Fibroblast of peridontal ligament (primary cell): ENCODE results near the gene SARS1.
A peak's percentile ranks its signal among the peaks of the same experiment; 100 is the strongest.

Experiments used
- DNase-seq: peaks from one replicate; pipeline ENCODE4 v3.0.0-alpha.2; 2010; ENCODE audit errors: extremely low read depth

SARS1 gene

GRCh38 chr1:109261578-109261977, 47.9 kb downstream of the SARS1 start:
- no peak for DNase-seq

- DNase-seq: no peak
Measured at GRCh38 chr1:109262231-109263055, 48.7 kb downstream of the SARS1 start.

- no peak for DNase-seq
Measured at GRCh38 chr1:109263234-109263596, 49.5 kb downstream of the SARS1 start.

GRCh38 chr1:109263597-109264378, 50.1 kb downstream of the SARS1 start:
- peak; percentile 57 for DNase-seq

- no peak for DNase-seq
Measured at GRCh38 chr1:109264379-109264755, 50.6 kb downstream of the SARS1 start.

GRCh38 chr1:109265016-109265415, 51.3 kb downstream of the SARS1 start:
- DNase-seq: no peak

GRCh38 chr1:109265741-109266330, 52.1 kb downstream of the SARS1 start:
- no peak for DNase-seq

GRCh38 chr1:109266965-109267364, 53.2 kb downstream of the SARS1 start:
- DNase-seq: peak; percentile 52

- DNase-seq: no peak
Measured at GRCh38 chr1:109267743-109268300, 54.1 kb downstream of the SARS1 start.

- DNase-seq: no peak
Measured at GRCh38 chr1:109268431-109269211, 54.9 kb downstream of the SARS1 start.

- DNase-seq: no peak
Measured at GRCh38 chr1:109269212-109269980, 55.7 kb downstream of the SARS1 start.

GRCh38 chr1:109269981-109270622, 56.4 kb downstream of the SARS1 start:
- DNase-seq: no peak

GRCh38 chr1:109270623-109271317, 57.1 kb downstream of the SARS1 start:
- no peak for DNase-seq

- DNase-seq: no peak
Measured at GRCh38 chr1:109271458-109271857, 57.7 kb downstream of the SARS1 start.

- no peak for DNase-seq
Measured at GRCh38 chr1:109272021-109272799, 58.5 kb downstream of the SARS1 start.

- no peak for DNase-seq
Measured at GRCh38 chr1:109272831-109273547, 59.3 kb downstream of the SARS1 start.

GRCh38 chr1:109273570-109274288, 60.0 kb downstream of the SARS1 start:
- no peak for DNase-seq
